Caco-2 (cell line): ENCODE data around the gene NTN4. TPM values are rescaled to one million over a fixed set of nuclear protein-coding genes. Genes with fewer than 3 reads are reported as not detected.

Experiments used
- BruUV-seq: library from RNA; stranded (reverse); fragments of 400-500 nt; replicated peaks from 2 replicates; lab custom pipeline; 2021; lab: Mats Ljungman, UMichigan
- CTCF ChIA-PET: fragments of 300-600 bp; sonication (Branson Sonifier 250); formaldehyde crosslinking; loops from one replicate; lab custom pipeline; 2022; ENCODE audit warnings: antibody characterized with exemption; lab: Charles Lee
- POLR2A ChIA-PET: fragments of 300-600 bp; sonication (Branson Sonifier 250); formaldehyde crosslinking; loops from one replicate; lab custom pipeline; 2022; ENCODE audit warnings: antibody characterized with exemption; lab: Charles Lee
- DNase-seq, 2 experiments: peaks; one replicate each; pipeline versions ENCODE4 v3.0.0 to v3.0.0-alpha.2; 2020 to 2022
- H3K27me3 ChIP-seq: replicated peaks from 2 replicates; pipeline ENCODE4 v1.6.0; 2011; ENCODE audit warnings: low read length; ENCODE audit not compliant: control insufficient read depth, insufficient read depth
- H3K36me3 ChIP-seq: 2 replicates; pipeline ENCODE4 v1.5.1; 2011; ENCODE audit warnings: low read length; ENCODE audit not compliant: control insufficient read depth, insufficient read depth
- H3K4me1 ChIP-seq: fragments of 250-450 bp; sonication (Bioruptor Pico); 2 replicates; pipeline ENCODE4 v1.5.1; 2020; ENCODE audit warnings: mild to moderate bottlenecking
- H3K4me3 ChIP-seq: 2 replicates; pipeline ENCODE4 v1.5.1; 2011; ENCODE audit warnings: low read depth, mild to moderate bottlenecking, control low read depth, low read length
- H3K9me3 ChIP-seq: fragments of 250-450 bp; sonication (Bioruptor Pico); 2 replicates; pipeline ENCODE4 v1.5.1; 2020; ENCODE audit warnings: mild to moderate bottlenecking, moderate library complexity
- H3K27ac Mint-ChIP-seq: one replicate; pipeline ENCODE4 v1.8.0; 2022; ENCODE audit warnings: mixed read lengths; ENCODE audit not compliant: unreplicated experiment
- H3K27me3 Mint-ChIP-seq: one replicate; pipeline ENCODE4 v1.8.0; 2022; ENCODE audit warnings: mixed read lengths; ENCODE audit not compliant: insufficient read depth, unreplicated experiment
- H3K36me3 Mint-ChIP-seq: one replicate; pipeline ENCODE4 v1.8.0; 2022; ENCODE audit warnings: mild to moderate bottlenecking, mixed read lengths; ENCODE audit not compliant: insufficient read depth, unreplicated experiment
- H3K4me1 Mint-ChIP-seq: one replicate; pipeline ENCODE4 v1.8.0; 2022; ENCODE audit warnings: low read depth, mixed read lengths; ENCODE audit not compliant: unreplicated experiment
- H3K4me3 Mint-ChIP-seq: one replicate; pipeline ENCODE4 v1.8.0; 2022; ENCODE audit warnings: mild to moderate bottlenecking, moderate library complexity, mixed read lengths; ENCODE audit not compliant: unreplicated experiment
- H3K9me3 Mint-ChIP-seq: one replicate; pipeline ENCODE4 v1.8.0; 2022; ENCODE audit warnings: mixed read lengths; ENCODE audit not compliant: unreplicated experiment
- CTCF ChIP-seq, 2 experiments: fragments of 200-600 bp in 1 of 2; IDR thresholded peaks; 1 replicate in 1 of 2; 2 replicates in 1 of 2; pipeline versions ENCODE4 v1.5.1 to v1.8.0; 2011 to 2022; ENCODE audit warnings: antibody characterized with exemption in 1 of 2, control low read depth in 1 of 2, inconsistent platforms in 1 of 2, low read depth in 1 of 2, low read length in 1 of 2, mild to moderate bottlenecking in 1 of 2, moderate library complexity in 1 of 2; ENCODE audit not compliant: insufficient read depth in 1 of 2, severe bottlenecking in 1 of 2, unreplicated experiment in 1 of 2
- intact Hi-C: fragments of 100-400 bp; cut with micrococcal nuclease; formaldehyde crosslinking; loops from one replicate; pipeline ENCODE4 v1.10.0; 2022; ENCODE audit not compliant: unreplicated experiment
- total RNA-seq: library from RNA; stranded (reverse); gene quantifications from 2 replicates; pipeline ENCODE4 v1.2.3, GENCODE V29; 2022

NTN4 gene
- total RNA-seq, 1 experiment from 2014 or later = 54.1 TPM

- H3K4me1 Mint-ChIP-seq = no peaks in the 10 kb centered on the region
- intact Hi-C loops = no loop called here
- H3K27me3 Mint-ChIP-seq = no peaks in the 10 kb centered on the region
- no peaks in the 10 kb centered on the region for H3K9me3 Mint-ChIP-seq
- Histone ChIP-seq H3K9me3 (no peaks in the 10 kb centered on the region), H3K36me3 (no peaks in the 10 kb centered on the region; the same call in 1 of the 2 replicates), H3K4me3 (no peak overlapping the region), H3K4me1 (no peaks in the 10 kb centered on the region; the same call in 1 of the 2 replicates), H3K27me3 (no peaks in the 10 kb centered on the region)
- TF ChIP-seq CTCF (IDR thresholded peaks at IDR 0.05; ENCODE audit: insufficient read depth in 1 of 2, low read depth in 1 of 2, low read length in 1 of 2, severe bottlenecking in 1 of 2, unreplicated experiment in 1 of 2) = no peak
- H3K4me3 Mint-ChIP-seq = no peak overlapping the region
- POLR2A ChIA-PET = no interaction called here
- CTCF ChIA-PET = interaction anchor here (0.8 kb wide), 1 partner anchor 26 kb away, joined by 3 read pairs; no protein-coding TSS in a partner anchor
- no peak for DNase-seq
- peaks cover 34% of the 10 kb centered on the region for H3K36me3 Mint-ChIP-seq
- BruUV-seq = no TSS peak
- H3K27ac Mint-ChIP-seq = no peak overlapping the region
Measured at GRCh38 chr12:95694136-95694535, 96.4 kb downstream of the NTN4 start.

DNA sequence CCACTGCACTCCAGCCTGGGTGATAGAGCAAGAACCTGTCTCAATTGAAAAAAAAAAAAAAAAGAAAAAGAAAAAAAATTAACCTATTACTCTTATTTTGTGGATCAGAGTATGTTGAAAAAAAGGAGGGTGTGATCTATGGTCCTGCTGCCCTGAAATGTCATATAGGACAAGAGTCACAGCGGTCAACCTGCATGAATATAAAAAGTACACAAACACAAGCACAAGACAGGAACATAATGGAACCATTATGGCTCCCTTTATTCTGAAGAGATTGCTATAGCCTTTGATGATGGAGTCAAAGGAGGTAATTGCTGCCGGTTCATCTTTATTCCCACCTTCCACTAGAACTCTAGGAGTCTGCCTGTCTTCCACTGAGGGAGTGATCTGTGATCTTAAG lies 96.9 kb downstream of the NTN4 start:
- no peaks in the 10 kb centered on the region for H3K9me3 Mint-ChIP-seq
- Histone ChIP-seq H3K4me3 (no peak overlapping the region), H3K9me3 (no peaks in the 10 kb centered on the region), H3K27me3 (no peaks in the 10 kb centered on the region), H3K36me3 (no peaks in the 10 kb centered on the region; the same call in 1 of the 2 replicates), H3K4me1 (no peaks in the 10 kb centered on the region; the same call in 1 of the 2 replicates)
- BruUV-seq = no TSS peak
- no peak for TF ChIP-seq CTCF (IDR thresholded peaks at IDR 0.05; ENCODE audit: insufficient read depth in 1 of 2, low read depth in 1 of 2, low read length in 1 of 2, severe bottlenecking in 1 of 2, unreplicated experiment in 1 of 2)
- H3K4me3 Mint-ChIP-seq = no peak overlapping the region
- H3K27me3 Mint-ChIP-seq = no peaks in the 10 kb centered on the region
- no peak for DNase-seq
- POLR2A ChIA-PET = no interaction called here
- CTCF ChIA-PET = interaction anchor here (0.8 kb wide), 1 partner anchor 26 kb away, joined by 3 read pairs; no protein-coding TSS in a partner anchor
- H3K27ac Mint-ChIP-seq = no peak overlapping the region
- peaks cover 34% of the 10 kb centered on the region for H3K36me3 Mint-ChIP-seq
- intact Hi-C loops = no loop called here
- no peaks in the 10 kb centered on the region for H3K4me1 Mint-ChIP-seq

- POLR2A ChIA-PET = no interaction called here
- no peaks in the 10 kb centered on the region for H3K4me1 Mint-ChIP-seq
- Histone ChIP-seq H3K9me3 (no peaks in the 10 kb centered on the region), H3K36me3 (no peaks in the 10 kb centered on the region; the same call in 1 of the 2 replicates), H3K4me1 (no peaks in the 10 kb centered on the region; the same call in 1 of the 2 replicates), H3K27me3 (no peaks in the 10 kb centered on the region), H3K4me3 (no peak overlapping the region)
- intact Hi-C loops = no loop called here
- no peak for TF ChIP-seq CTCF (IDR thresholded peaks at IDR 0.05; ENCODE audit: insufficient read depth in 1 of 2, low read depth in 1 of 2, low read length in 1 of 2, severe bottlenecking in 1 of 2, unreplicated experiment in 1 of 2)
- H3K9me3 Mint-ChIP-seq = no peaks in the 10 kb centered on the region
- no peak overlapping the region for H3K4me3 Mint-ChIP-seq
- CTCF ChIA-PET = no interaction called here
- DNase-seq = no peak
- H3K27ac Mint-ChIP-seq = no peak overlapping the region
- H3K27me3 Mint-ChIP-seq = no peaks in the 10 kb centered on the region
- H3K36me3 Mint-ChIP-seq = peaks cover 26% of the 10 kb centered on the region
- no TSS peak for BruUV-seq
Measured at GRCh38 chr12:95690861-95691635, 99.5 kb downstream of the NTN4 start.
